Cortex of kidney (tissue), 1 donor: Measurements from ENCODE around the gene SLC2A4.

Experiments used
- DNase-seq: peaks from one replicate; lab custom pipeline; 2025; lab: John Stamatoyannopoulos, UW

SLC2A4 gene

GRCh38 chr17:7248796-7249195 lies 32.7 kb upstream of the SLC2A4 start:
- DNase-seq = no peak

GRCh38 chr17:7249214-7249613 lies 32.3 kb upstream of the SLC2A4 start:
- DNase-seq = no peak

- DNase-seq = no peak
These were observed 31.7 kb upstream of the SLC2A4 start for GRCh38 chr17:7249830-7250229.

- DNase-seq = no peak
These were observed 30.6 kb upstream of the SLC2A4 start for GRCh38 chr17:7250695-7251627.

GRCh38 chr17:7251661-7252175 lies 29.8 kb upstream of the SLC2A4 start, which contains the start of gene CTDNEP1:
Gene CTDNEP1 (minus strand): TSS chr17:7251734. CDS start chr17:7251296, 438 bp downstream.
- DNase-seq = peak; percentile 71

GRCh38 chr17:7252176-7253043 lies 29.1 kb upstream of the SLC2A4 start, which contains the start of gene ELP5:
Gene ELP5 (plus strand): TSS chr17:7252215. CDS start chr17:7252551, 336 bp downstream.
- DNase-seq = no peak

- no peak for DNase-seq
These were observed 28.4 kb upstream of the SLC2A4 start for GRCh38 chr17:7253082-7253481.

GRCh38 chr17:7254511-7254910 lies 27.0 kb upstream of the SLC2A4 start:
- no peak for DNase-seq

- DNase-seq = no peak
These were observed 24.6 kb upstream of the SLC2A4 start for GRCh38 chr17:7256766-7257456.

GRCh38 chr17:7258731-7259554 lies 22.6 kb upstream of the SLC2A4 start:
- DNase-seq = no peak

GRCh38 chr17:7259555-7259889 lies 22.0 kb upstream of the SLC2A4 start:
- no peak for DNase-seq

GRCh38 chr17:7260151-7260550 lies 21.4 kb upstream of the SLC2A4 start:
- DNase-seq = no peak

GRCh38 chr17:7260651-7261378 lies 20.7 kb upstream of the SLC2A4 start:
- DNase-seq = no peak

GRCh38 chr17:7261379-7262191 lies 19.9 kb upstream of the SLC2A4 start:
- DNase-seq = no peak

GRCh38 chr17:7262192-7262934 lies 19.2 kb upstream of the SLC2A4 start, which contains the start of gene CLDN7:
Gene CLDN7 (minus strand): TSS chr17:7262478. CDS start chr17:7262043, 435 bp downstream.
- DNase-seq = no peak

- DNase-seq = no peak
These were observed 18.4 kb upstream of the SLC2A4 start for GRCh38 chr17:7262935-7263800.

- no peak for DNase-seq
These were observed 17.8 kb upstream of the SLC2A4 start for GRCh38 chr17:7263801-7264078.

- DNase-seq = no peak
These were observed 14.7 kb upstream of the SLC2A4 start for GRCh38 chr17:7266784-7267183.
